ENCODE results near the gene GAB2. TPM values are rescaled to one million over a fixed set of nuclear protein-coding genes. Genes with fewer than 3 reads are reported as not detected.

Gene GAB2
- total and polyA plus RNA-seq, 2 of the 4 experiments (the other 2 are of a cell fraction) = 3.3 to 5.9 TPM

GRCh38 chr11:78417888-78418583, 416 bp upstream of the GAB2 start:
- Histone ChIP-seq H3K36me3 (ENCODE audit: control insufficient read depth, insufficient read depth, low read length) (no peaks in the 10 kb centered on the region), H2AFZ (replicated peaks; ENCODE audit: low read length, poor library complexity) (peak overlapping the region; percentile 91), H3K23ac (ENCODE audit: low read depth, low read length) (peak overlapping the region; percentile 86), H3K4me1 (ENCODE audit: control insufficient read depth, insufficient read depth, low read length) (peaks cover 19% of the 10 kb centered on the region), H3K27ac (ENCODE audit: insufficient read depth, low read length) (peak overlapping the region; percentile 81), H2BK15ac (ENCODE audit: low read depth, low read length) (peak overlapping the region; percentile 66; the same call in 1 of the 3 replicates), H3K27me3 (ENCODE audit: control insufficient read depth, insufficient read depth, low read length) (no peaks in the 10 kb centered on the region), H4K91ac (ENCODE audit: insufficient read depth, low read depth, low read length) (peak overlapping the region; percentile 72), H3K9ac (ENCODE audit: low read depth, low read length) (peak overlapping the region; percentile 89), H3K18ac (ENCODE audit: low read depth, low read length) (peak overlapping the region; percentile 85), H3K4ac (ENCODE audit: low read depth, low read length) (peak overlapping the region; percentile 85), H3K56ac (ENCODE audit: extremely low read depth, insufficient read depth, low read length) (peak overlapping the region; percentile 24), H4K5ac (ENCODE audit: low read depth, low read length) (peak overlapping the region; percentile 79), H2BK20ac (ENCODE audit: low read depth, low read length) (0 out of 2 replicates have a peak overlapping the region, but pooled peaks have one; percentile 35), H3K4me3 (ENCODE audit: insufficient read depth, low read depth, low read length) (peak overlapping the region; percentile 96), H3K9me1 (ENCODE audit: insufficient read depth, low read length) (peaks cover 11% of the 10 kb centered on the region), H3K79me1 (ENCODE audit: low read depth in 1 of 2, low read length in 2 of 2) (peaks cover 3 to 29% of the 10 kb centered on the region in 2 experiments), H2AK9ac (replicated peaks; ENCODE audit: low read depth, low read length, poor library complexity) (peak overlapping the region; percentile 84), H2BK120ac (ENCODE audit: low read depth, low read length) (peak overlapping the region; percentile 61), H4K8ac (ENCODE audit: low read depth in 2 of 2, low read length in 2 of 2) (peak overlapping the region; percentile 66 to 83; a peak in 3 of 4 replicates), H4K20me1 (ENCODE audit: insufficient read depth, low read length) (peaks cover 5% of the 10 kb centered on the region), H3K9me3 (ENCODE audit: control insufficient read depth, insufficient read depth, low read length) (no peaks in the 10 kb centered on the region), H3K14ac (replicated peaks; ENCODE audit: low read depth, low read length) (peak overlapping the region; percentile 76), H2BK5ac (ENCODE audit: low read depth, low read length, poor library complexity, severe bottlenecking) (peak overlapping the region; percentile 64), H3K4me2 (ENCODE audit: low read depth, low read length) (peak overlapping the region; percentile 96), H2AK5ac (ENCODE audit: low read depth, low read length) (peak overlapping the region; percentile 53)
- WGBS, 2 experiments (ENCODE audit: extremely low coverage in 2 of 2, insufficient read length in 1 of 2) = 0% methylated on average over 10 of the region's 68 CpGs; no CpG with 5 or more reads in 1 of the 2 experiments
- ChIA-PET CTCF (interaction anchor here (0.5 to 2.0 kb wide), 3 partner anchors 101 to 268 kb away, joined by 3 to 16 read pairs (median 6); no protein-coding TSS in a partner anchor), POLR2A (ENCODE audit: unreplicated experiment) (no interaction called here)
- intact Hi-C loops (cut with micrococcal nuclease) (loop anchor here (2.0 kb wide), 2 partner anchors 189 to 269 kb away; no protein-coding TSS in a partner anchor), in situ Hi-C loops (cut with MboI; ENCODE audit: low sequenced_read_pairs) (loop anchor here (10.0 kb wide), 1 partner anchor 283 kb away; the partner anchor contains the start of gene ALG8), dilution Hi-C loops (cut with HindIII; ENCODE audit: low sequenced_read_pairs, unreplicated experiment) (no loop called here)
- peak; percentile 69 for DNase-seq
- no TSS peak for BruUV-seq (replicated peaks)
- ATAC-seq (ENCODE audit: low read depth) = no peak; the same call in 1 of the 2 replicates
- TF ChIP-seq, protein P1, sequence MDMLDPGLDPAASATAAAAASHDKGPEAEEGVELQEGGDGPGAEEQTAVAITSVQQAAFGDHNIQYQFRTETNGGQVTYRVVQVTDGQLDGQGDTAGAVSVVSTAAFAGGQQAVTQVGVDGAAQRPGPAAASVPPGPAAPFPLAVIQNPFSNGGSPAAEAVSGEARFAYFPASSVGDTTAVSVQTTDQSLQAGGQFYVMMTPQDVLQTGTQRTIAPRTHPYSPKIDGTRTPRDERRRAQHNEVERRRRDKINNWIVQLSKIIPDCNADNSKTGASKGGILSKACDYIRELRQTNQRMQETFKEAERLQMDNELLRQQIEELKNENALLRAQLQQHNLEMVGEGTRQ (IDR thresholded peaks at IDR 0.05; ENCODE audit: low read depth, low read length) = no peak
- peak; percentile 63 for TF ChIP-seq POLR2A (IDR thresholded peaks at IDR 0.05; ENCODE audit: low read depth, low read length)
- peak; percentile 60; the same call in 1 of the 2 replicates for TF ChIP-seq MAZ (IDR thresholded peaks at IDR 0.05; ENCODE audit: borderline replicate concordance, low read depth, low read length)
- TF ChIP-seq, protein P2, sequence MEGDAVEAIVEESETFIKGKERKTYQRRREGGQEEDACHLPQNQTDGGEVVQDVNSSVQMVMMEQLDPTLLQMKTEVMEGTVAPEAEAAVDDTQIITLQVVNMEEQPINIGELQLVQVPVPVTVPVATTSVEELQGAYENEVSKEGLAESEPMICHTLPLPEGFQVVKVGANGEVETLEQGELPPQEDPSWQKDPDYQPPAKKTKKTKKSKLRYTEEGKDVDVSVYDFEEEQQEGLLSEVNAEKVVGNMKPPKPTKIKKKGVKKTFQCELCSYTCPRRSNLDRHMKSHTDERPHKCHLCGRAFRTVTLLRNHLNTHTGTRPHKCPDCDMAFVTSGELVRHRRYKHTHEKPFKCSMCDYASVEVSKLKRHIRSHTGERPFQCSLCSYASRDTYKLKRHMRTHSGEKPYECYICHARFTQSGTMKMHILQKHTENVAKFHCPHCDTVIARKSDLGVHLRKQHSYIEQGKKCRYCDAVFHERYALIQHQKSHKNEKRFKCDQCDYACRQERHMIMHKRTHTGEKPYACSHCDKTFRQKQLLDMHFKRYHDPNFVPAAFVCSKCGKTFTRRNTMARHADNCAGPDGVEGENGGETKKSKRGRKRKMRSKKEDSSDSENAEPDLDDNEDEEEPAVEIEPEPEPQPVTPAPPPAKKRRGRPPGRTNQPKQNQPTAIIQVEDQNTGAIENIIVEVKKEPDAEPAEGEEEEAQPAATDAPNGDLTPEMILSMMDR (conservative IDR thresholded peaks at IDR 0.05; ENCODE audit: low read depth, low read length) = peak; percentile 29
- TF ChIP-seq RCOR1 (IDR thresholded peaks at IDR 0.05; ENCODE audit: insufficient replicate concordance, low read length) = no peak
- TF ChIP-seq NFE2L2 (IDR thresholded peaks at IDR 0.05; ENCODE audit: low read depth, low read length) = no peak
- peak; percentile 80 for TF ChIP-seq MXI1 (IDR thresholded peaks at IDR 0.05; ENCODE audit: borderline replicate concordance, low read depth, low read length)
- TF ChIP-seq RFX5 (IDR thresholded peaks at IDR 0.05; ENCODE audit: low read depth, low read length) = no peak
- no peak for TF ChIP-seq CEBPB (IDR thresholded peaks at IDR 0.05; ENCODE audit: low read depth, low read length)
- TF ChIP-seq CHD1 (IDR thresholded peaks at IDR 0.05; ENCODE audit: low read depth, low read length) = no peak
- TF ChIP-seq ELK1 (IDR thresholded peaks at IDR 0.05; ENCODE audit: borderline replicate concordance, low read depth, low read length) = no peak
- no peak for TF ChIP-seq MAFK (IDR thresholded peaks at IDR 0.05; ENCODE audit: low read depth, low read length)
- no peak for TF ChIP-seq BHLHE40 (IDR thresholded peaks at IDR 0.05; ENCODE audit: low read depth, low read length)
- no peak for TF ChIP-seq FOS (IDR thresholded peaks at IDR 0.05; ENCODE audit: low read depth, low read length)

All from IMR-90 (cell line).